ENCODE measurements around the gene MTHFD2L.

MTHFD2L gene

GRCh38 chr4:74283614-74284013, 125.7 kb downstream of the MTHFD2L start:
- TF ChIP-seq REST (IDR thresholded peaks at IDR 0.05; ENCODE audit: low read depth), result no peak

- TF ChIP-seq YY1 (IDR thresholded peaks at IDR 0.05; ENCODE audit: low read depth), result no peak
- TF ChIP-seq RAD21 (IDR thresholded peaks at IDR 0.05; ENCODE audit: low read depth), result no peak
- no peak for TF ChIP-seq FOXM1 (IDR thresholded peaks at IDR 0.05; ENCODE audit: borderline replicate concordance, low read depth)
- no peak for TF ChIP-seq TAF1 (IDR thresholded peaks at IDR 0.05; ENCODE audit: low read depth)
- TF ChIP-seq EP300 (IDR thresholded peaks at IDR 0.05; ENCODE audit: borderline replicate concordance), result no peak
- TF ChIP-seq CEBPB (IDR thresholded peaks at IDR 0.05), result no peak
- no peak for TF ChIP-seq EGR1 (IDR thresholded peaks at IDR 0.05)
- TF ChIP-seq NFIC (IDR thresholded peaks at IDR 0.05), result no peak
- TF ChIP-seq CREB1 (IDR thresholded peaks at IDR 0.05; ENCODE audit: low read depth), result no peak
- TF ChIP-seq ZBTB7A (IDR thresholded peaks at IDR 0.05; ENCODE audit: low read depth), result no peak
- no peak for TF ChIP-seq TCF12 (IDR thresholded peaks at IDR 0.05; ENCODE audit: low read depth)
- no peak for TF ChIP-seq TEAD4 (IDR thresholded peaks at IDR 0.05)
Observed at GRCh38 chr4:74284053-74284452, 126.1 kb downstream of the MTHFD2L start.

- no peak for TF ChIP-seq FOXM1 (IDR thresholded peaks at IDR 0.05; ENCODE audit: borderline replicate concordance, low read depth)
- no peak for TF ChIP-seq TCF12 (IDR thresholded peaks at IDR 0.05; ENCODE audit: low read depth)
- no peak for TF ChIP-seq YY1 (IDR thresholded peaks at IDR 0.05; ENCODE audit: low read depth)
- no peak for TF ChIP-seq NFIC (IDR thresholded peaks at IDR 0.05)
- no peak for TF ChIP-seq USF1 (IDR thresholded peaks at IDR 0.05)
- no peak for TF ChIP-seq TEAD4 (IDR thresholded peaks at IDR 0.05)
- TF ChIP-seq, protein P1, sequence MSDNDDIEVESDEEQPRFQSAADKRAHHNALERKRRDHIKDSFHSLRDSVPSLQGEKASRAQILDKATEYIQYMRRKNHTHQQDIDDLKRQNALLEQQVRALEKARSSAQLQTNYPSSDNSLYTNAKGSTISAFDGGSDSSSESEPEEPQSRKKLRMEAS (IDR thresholded peaks at IDR 0.05), result no peak
- TF ChIP-seq CREB1 (IDR thresholded peaks at IDR 0.05; ENCODE audit: low read depth), result no peak
- no peak for TF ChIP-seq RAD21 (IDR thresholded peaks at IDR 0.05; ENCODE audit: low read depth)
- TF ChIP-seq CEBPB (IDR thresholded peaks at IDR 0.05), result no peak
- no peak for TF ChIP-seq EP300 (IDR thresholded peaks at IDR 0.05; ENCODE audit: borderline replicate concordance)
- no peak for TF ChIP-seq EGR1 (IDR thresholded peaks at IDR 0.05)
- no peak for TF ChIP-seq REST (IDR thresholded peaks at IDR 0.05; ENCODE audit: low read depth)
- TF ChIP-seq ZBTB7A (IDR thresholded peaks at IDR 0.05; ENCODE audit: low read depth), result no peak
- TF ChIP-seq TAF1 (IDR thresholded peaks at IDR 0.05; ENCODE audit: low read depth), result no peak
Observed at GRCh38 chr4:74287164-74287563, 129.2 kb downstream of the MTHFD2L start.

- TF ChIP-seq, protein P1 (IDR thresholded peaks at IDR 0.05), result no peak
- no peak for TF ChIP-seq NFIC (IDR thresholded peaks at IDR 0.05)
- no peak for TF ChIP-seq ZBTB7A (IDR thresholded peaks at IDR 0.05; ENCODE audit: low read depth)
- no peak for TF ChIP-seq CREB1 (IDR thresholded peaks at IDR 0.05; ENCODE audit: low read depth)
- TF ChIP-seq FOXM1 (IDR thresholded peaks at IDR 0.05; ENCODE audit: borderline replicate concordance, low read depth), result no peak
- TF ChIP-seq USF1 (IDR thresholded peaks at IDR 0.05), result no peak
- TF ChIP-seq EGR1 (IDR thresholded peaks at IDR 0.05), result no peak
- TF ChIP-seq YY1 (IDR thresholded peaks at IDR 0.05; ENCODE audit: low read depth), result no peak
- TF ChIP-seq TAF1 (IDR thresholded peaks at IDR 0.05; ENCODE audit: low read depth), result no peak
- no peak for TF ChIP-seq REST (IDR thresholded peaks at IDR 0.05; ENCODE audit: low read depth)
- TF ChIP-seq TCF12 (IDR thresholded peaks at IDR 0.05; ENCODE audit: low read depth), result no peak
- TF ChIP-seq TEAD4 (IDR thresholded peaks at IDR 0.05), result no peak
- TF ChIP-seq CEBPB (IDR thresholded peaks at IDR 0.05), result no peak
- no peak for TF ChIP-seq RAD21 (IDR thresholded peaks at IDR 0.05; ENCODE audit: low read depth)
- no peak for TF ChIP-seq EP300 (IDR thresholded peaks at IDR 0.05; ENCODE audit: borderline replicate concordance)
Observed at GRCh38 chr4:74287791-74288190, 129.9 kb downstream of the MTHFD2L start.

All from Ishikawa (cell line).